ENCODE measurements around the gene BTAF1. TPM values are rescaled to one million over a fixed set of nuclear protein-coding genes. Genes with fewer than 3 reads are reported as not detected.

The BTAF1 gene
- total RNA-seq, 3 donors from 2014 or later, result 25.7 to 34.4 (median 27.0) TPM

- intact Hi-C loops (cut with DNase I, micrococcal nuclease), result no loop called here
- DNase-seq (no peak), ATAC-seq (no peak)
- no peak for TF ChIP-seq CTCF (IDR thresholded peaks at IDR 0.05)
- Histone ChIP-seq H3K9me3 (no peaks in the 10 kb centered on the region), H3K4me1 (ENCODE audit: low read depth) (no peaks in the 10 kb centered on the region), H3K36me3 (ENCODE audit: low read depth) (no peaks in the 10 kb centered on the region), H3K4me3 (no peak overlapping the region)
Observed at GRCh38 chr10:91980319-91980718, 56.7 kb downstream of the BTAF1 start.

GRCh38 chr10:91983416-91983815 lies 59.8 kb downstream of the BTAF1 start:
- Histone ChIP-seq H3K36me3 (ENCODE audit: low read depth) (no peaks in the 10 kb centered on the region), H3K4me1 (ENCODE audit: low read depth) (no peaks in the 10 kb centered on the region), H3K9me3 (no peaks in the 10 kb centered on the region), H3K4me3 (no peak overlapping the region)
- DNase-seq (no peak), ATAC-seq (no peak)
- TF ChIP-seq CTCF (IDR thresholded peaks at IDR 0.05), result no peak
- intact Hi-C loops (cut with DNase I, micrococcal nuclease), result no loop called here

- intact Hi-C loops (cut with DNase I, micrococcal nuclease), result no loop called here
- TF ChIP-seq CTCF (IDR thresholded peaks at IDR 0.05), result no peak
- H3K4me3 ChIP-seq, result no peak overlapping the region
- no peaks in the 10 kb centered on the region for H3K9me3 ChIP-seq
- DNase-seq, result no peak
- no peaks in the 10 kb centered on the region for H3K36me3 ChIP-seq (ENCODE audit: low read depth)
- no peak for ATAC-seq
- no peaks in the 10 kb centered on the region for H3K4me1 ChIP-seq (ENCODE audit: low read depth)
Observed at GRCh38 chr10:91987397-91988037, 63.9 kb downstream of the BTAF1 start.

GRCh38 chr10:91992031-91992430 lies 68.5 kb downstream of the BTAF1 start:
- no peak for TF ChIP-seq CTCF (IDR thresholded peaks at IDR 0.05)
- no peaks in the 10 kb centered on the region for H3K36me3 ChIP-seq (ENCODE audit: low read depth)
- no peaks in the 10 kb centered on the region for H3K4me1 ChIP-seq (ENCODE audit: low read depth)
- ATAC-seq (peak; percentile 43), DNase-seq (peak in 1 of 3 donors; percentile 8)
- intact Hi-C loops (cut with DNase I, micrococcal nuclease), result no loop called here
- no peaks in the 10 kb centered on the region for H3K9me3 ChIP-seq
- H3K4me3 ChIP-seq, result no peak overlapping the region

GRCh38 chr10:91996266-91996665 lies 72.7 kb downstream of the BTAF1 start:
- Histone ChIP-seq H3K4me3 (no peak overlapping the region), H3K9me3 (no peaks in the 10 kb centered on the region), H3K36me3 (ENCODE audit: low read depth) (no peaks in the 10 kb centered on the region), H3K4me1 (ENCODE audit: low read depth) (no peaks in the 10 kb centered on the region)
- ATAC-seq, result no peak
- no peak for DNase-seq
- intact Hi-C loops (cut with DNase I, micrococcal nuclease), result no loop called here
- no peak for TF ChIP-seq CTCF (IDR thresholded peaks at IDR 0.05)

- Histone ChIP-seq H3K4me3 (no peak overlapping the region), H3K36me3 (ENCODE audit: low read depth) (no peaks in the 10 kb centered on the region), H3K4me1 (ENCODE audit: low read depth) (no peaks in the 10 kb centered on the region), H3K9me3 (no peaks in the 10 kb centered on the region)
- intact Hi-C loops (cut with DNase I, micrococcal nuclease), result no loop called here
- ATAC-seq, result no peak
- TF ChIP-seq CTCF (IDR thresholded peaks at IDR 0.05), result no peak
- no peak for DNase-seq
Observed at GRCh38 chr10:92001581-92001980, 78.0 kb downstream of the BTAF1 start.
